GM23338 (cell line): ENCODE results near the gene RLF. TPM values are rescaled to one million over a fixed set of nuclear protein-coding genes. Genes with fewer than 3 reads are reported as not detected.
A peak's percentile ranks its signal among the peaks of the same experiment; 100 is the strongest.

Source experiments
- ATAC-seq: fragments of 200-7000 bp; cut with Tn5 transposase; 3 replicates; pipeline ENCODE4 v1.9.1; 2020
- DNase-seq: peaks from one replicate; pipeline ENCODE4 v3.0.0-alpha.2; 2015; ENCODE audit warnings: low spot score
- H2AFZ ChIP-seq: fragments of 200-600 bp; sonication (generic); 2 replicates; pipeline ENCODE4 v1.8.0; 2016; ENCODE audit warnings: antibody characterized with exemption, mild to moderate bottlenecking, moderate library complexity
- H3F3A ChIP-seq: fragments of 200-600 bp; sonication (generic); replicated peaks from 2 replicates; pipeline ENCODE4 v1.8.0; 2017; ENCODE audit warnings: antibody characterized with exemption, mixed run types, low read depth
- H3K27ac ChIP-seq: fragments of 200-600 bp; sonication (generic); 2 replicates; pipeline ENCODE4 v1.6.1; 2016; ENCODE audit warnings: low read depth
- H3K27me3 ChIP-seq: fragments of 200-600 bp; sonication (generic); 2 replicates; pipeline ENCODE4 v1.8.0; 2016; ENCODE audit warnings: mild to moderate bottlenecking, mixed run types, moderate library complexity; ENCODE audit not compliant: insufficient read depth
- H3K36me3 ChIP-seq: fragments of 200-600 bp; sonication (generic); 2 replicates; pipeline ENCODE4 v1.8.0; 2016; ENCODE audit warnings: mild to moderate bottlenecking; ENCODE audit not compliant: insufficient read depth
- H3K4me1 ChIP-seq: fragments of 200-600 bp; sonication (generic); 2 replicates; pipeline ENCODE4 v1.8.0; 2016; ENCODE audit warnings: mild to moderate bottlenecking, moderate library complexity; ENCODE audit not compliant: insufficient read depth
- H3K4me2 ChIP-seq: fragments of 200-600 bp; sonication (generic); 2 replicates; pipeline ENCODE4 v1.7.1; 2017; ENCODE audit warnings: mixed run types
- H3K4me3 ChIP-seq: fragments of 200-600 bp; sonication (generic); 2 replicates; pipeline ENCODE4 v1.6.1; 2016; ENCODE audit warnings: mixed run types
- H3K79me2 ChIP-seq: fragments of 200-600 bp; sonication (generic); replicated peaks from 2 replicates; pipeline ENCODE4 v1.8.0; 2017; ENCODE audit warnings: mild to moderate bottlenecking; ENCODE audit not compliant: insufficient read depth
- H3K9me2 ChIP-seq: fragments of 200-600 bp; sonication (generic); 2 replicates; pipeline ENCODE4 v1.8.0; 2017; ENCODE audit not compliant: insufficient read depth
- H4K20me1 ChIP-seq: fragments of 200-600 bp; sonication (generic); replicated peaks from 2 replicates; pipeline ENCODE4 v1.8.0; 2017; ENCODE audit warnings: mild to moderate bottlenecking; ENCODE audit not compliant: insufficient read depth
- H3K27ac Mint-ChIP-seq: 2 replicates; pipeline ENCODE4 v1.8.0; 2020; ENCODE audit warnings: inconsistent platforms, mild to moderate bottlenecking, moderate library complexity, mixed read lengths
- H3K27me3 Mint-ChIP-seq: 3 replicates; pipeline ENCODE4 v1.8.0; 2022; ENCODE audit warnings: low read depth, mild to moderate bottlenecking, moderate library complexity, mixed read lengths, inconsistent platforms; ENCODE audit not compliant: insufficient read depth, poor library complexity
- H3K36me3 Mint-ChIP-seq: 3 replicates; pipeline ENCODE4 v1.8.0; 2021; ENCODE audit warnings: low read depth, mild to moderate bottlenecking, inconsistent platforms, moderate library complexity, mixed read lengths
- H3K4me1 Mint-ChIP-seq: 3 replicates; pipeline ENCODE4 v1.8.0; 2020; ENCODE audit warnings: mild to moderate bottlenecking, inconsistent platforms, mixed read lengths
- H3K4me3 Mint-ChIP-seq: 3 replicates; pipeline ENCODE4 v1.8.0; 2021; ENCODE audit warnings: moderate library complexity, mild to moderate bottlenecking, inconsistent platforms, mixed read lengths
- H3K9me3 Mint-ChIP-seq: 3 replicates; pipeline ENCODE4 v1.8.0; 2020; ENCODE audit warnings: moderate library complexity, mild to moderate bottlenecking, inconsistent platforms, mixed read lengths
- CREB1 ChIP-seq: fragments of 250-450 bp; sonication (Bioruptor Pico); IDR thresholded peaks from 2 replicates; pipeline ENCODE4 v1.5.0; 2020; ENCODE audit warnings: low read depth, mild to moderate bottlenecking, moderate library complexity
- EZH2 ChIP-seq: fragments of 200-600 bp; sonication (generic); IDR thresholded peaks from one replicate; pipeline ENCODE4 v1.8.0; 2017; ENCODE audit warnings: antibody characterized with exemption, mild to moderate bottlenecking, low read depth; ENCODE audit not compliant: unreplicated experiment
- NANOG ChIP-seq: IDR thresholded peaks from 2 replicates; pipeline ENCODE4 v1.6.1; 2016; ENCODE audit warnings: antibody characterized with exemption, borderline replicate concordance
- POLR2AphosphoS5 ChIP-seq: IDR thresholded peaks from 2 replicates; pipeline ENCODE4 v1.6.1; 2016; ENCODE audit warnings: antibody characterized with exemption, low read depth
- ZNF331 ChIP-seq: fragments of 250-450 bp; sonication (Bioruptor Pico); IDR thresholded peaks from 2 replicates; pipeline ENCODE4 v1.5.0; 2020; ENCODE audit warnings: low read depth, mild to moderate bottlenecking, moderate library complexity
- polyA plus RNA-seq: library from polyadenylated mRNA; unstranded; fragments of >200 nt; fragmentation: Nextera tagmentation; extraction: Ambion mirVana; gene quantifications from 2 replicates; pipeline ENCODE4 v1.2.1, GENCODE V29; 2016
- total RNA-seq: library from RNA; depleted of rRNA; stranded (reverse); fragments of >200 nt; shearing (Covaris generic); gene quantifications from 2 replicates; pipeline ENCODE4 v1.2.3, GENCODE V29; 2014
- TF ChIP-seq, protein P1 (sequence below): fragments of 250-450 bp; sonication (Bioruptor Pico); IDR thresholded peaks from 2 replicates; pipeline ENCODE4 v1.5.0; 2020; ENCODE audit warnings: mild to moderate bottlenecking, moderate library complexity

Gene RLF
- total and polyA plus RNA-seq, 2 experiments from 2014 or later = 6.6 to 21.1 TPM

DNA sequence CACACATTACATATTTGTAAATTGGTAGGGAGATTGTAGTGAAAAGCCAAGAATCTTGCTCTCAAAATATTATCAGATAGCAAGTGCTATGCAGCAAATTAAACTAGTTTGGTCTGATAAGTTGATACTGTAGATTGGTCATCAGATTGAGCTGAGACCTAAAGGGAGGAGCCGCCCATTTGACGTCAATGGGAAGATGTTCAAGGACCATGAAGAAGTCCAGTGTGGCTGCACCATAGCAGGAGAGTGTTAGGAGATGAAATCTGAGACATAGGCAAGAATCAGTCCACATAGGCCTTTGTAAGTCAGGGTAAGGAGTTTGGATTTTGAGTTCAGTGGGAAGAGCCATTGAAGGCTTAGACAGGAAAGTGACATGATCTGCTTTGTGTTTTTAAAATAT, 113.1 kb downstream of the RLF start (continued):
- TF ChIP-seq, protein P1, sequence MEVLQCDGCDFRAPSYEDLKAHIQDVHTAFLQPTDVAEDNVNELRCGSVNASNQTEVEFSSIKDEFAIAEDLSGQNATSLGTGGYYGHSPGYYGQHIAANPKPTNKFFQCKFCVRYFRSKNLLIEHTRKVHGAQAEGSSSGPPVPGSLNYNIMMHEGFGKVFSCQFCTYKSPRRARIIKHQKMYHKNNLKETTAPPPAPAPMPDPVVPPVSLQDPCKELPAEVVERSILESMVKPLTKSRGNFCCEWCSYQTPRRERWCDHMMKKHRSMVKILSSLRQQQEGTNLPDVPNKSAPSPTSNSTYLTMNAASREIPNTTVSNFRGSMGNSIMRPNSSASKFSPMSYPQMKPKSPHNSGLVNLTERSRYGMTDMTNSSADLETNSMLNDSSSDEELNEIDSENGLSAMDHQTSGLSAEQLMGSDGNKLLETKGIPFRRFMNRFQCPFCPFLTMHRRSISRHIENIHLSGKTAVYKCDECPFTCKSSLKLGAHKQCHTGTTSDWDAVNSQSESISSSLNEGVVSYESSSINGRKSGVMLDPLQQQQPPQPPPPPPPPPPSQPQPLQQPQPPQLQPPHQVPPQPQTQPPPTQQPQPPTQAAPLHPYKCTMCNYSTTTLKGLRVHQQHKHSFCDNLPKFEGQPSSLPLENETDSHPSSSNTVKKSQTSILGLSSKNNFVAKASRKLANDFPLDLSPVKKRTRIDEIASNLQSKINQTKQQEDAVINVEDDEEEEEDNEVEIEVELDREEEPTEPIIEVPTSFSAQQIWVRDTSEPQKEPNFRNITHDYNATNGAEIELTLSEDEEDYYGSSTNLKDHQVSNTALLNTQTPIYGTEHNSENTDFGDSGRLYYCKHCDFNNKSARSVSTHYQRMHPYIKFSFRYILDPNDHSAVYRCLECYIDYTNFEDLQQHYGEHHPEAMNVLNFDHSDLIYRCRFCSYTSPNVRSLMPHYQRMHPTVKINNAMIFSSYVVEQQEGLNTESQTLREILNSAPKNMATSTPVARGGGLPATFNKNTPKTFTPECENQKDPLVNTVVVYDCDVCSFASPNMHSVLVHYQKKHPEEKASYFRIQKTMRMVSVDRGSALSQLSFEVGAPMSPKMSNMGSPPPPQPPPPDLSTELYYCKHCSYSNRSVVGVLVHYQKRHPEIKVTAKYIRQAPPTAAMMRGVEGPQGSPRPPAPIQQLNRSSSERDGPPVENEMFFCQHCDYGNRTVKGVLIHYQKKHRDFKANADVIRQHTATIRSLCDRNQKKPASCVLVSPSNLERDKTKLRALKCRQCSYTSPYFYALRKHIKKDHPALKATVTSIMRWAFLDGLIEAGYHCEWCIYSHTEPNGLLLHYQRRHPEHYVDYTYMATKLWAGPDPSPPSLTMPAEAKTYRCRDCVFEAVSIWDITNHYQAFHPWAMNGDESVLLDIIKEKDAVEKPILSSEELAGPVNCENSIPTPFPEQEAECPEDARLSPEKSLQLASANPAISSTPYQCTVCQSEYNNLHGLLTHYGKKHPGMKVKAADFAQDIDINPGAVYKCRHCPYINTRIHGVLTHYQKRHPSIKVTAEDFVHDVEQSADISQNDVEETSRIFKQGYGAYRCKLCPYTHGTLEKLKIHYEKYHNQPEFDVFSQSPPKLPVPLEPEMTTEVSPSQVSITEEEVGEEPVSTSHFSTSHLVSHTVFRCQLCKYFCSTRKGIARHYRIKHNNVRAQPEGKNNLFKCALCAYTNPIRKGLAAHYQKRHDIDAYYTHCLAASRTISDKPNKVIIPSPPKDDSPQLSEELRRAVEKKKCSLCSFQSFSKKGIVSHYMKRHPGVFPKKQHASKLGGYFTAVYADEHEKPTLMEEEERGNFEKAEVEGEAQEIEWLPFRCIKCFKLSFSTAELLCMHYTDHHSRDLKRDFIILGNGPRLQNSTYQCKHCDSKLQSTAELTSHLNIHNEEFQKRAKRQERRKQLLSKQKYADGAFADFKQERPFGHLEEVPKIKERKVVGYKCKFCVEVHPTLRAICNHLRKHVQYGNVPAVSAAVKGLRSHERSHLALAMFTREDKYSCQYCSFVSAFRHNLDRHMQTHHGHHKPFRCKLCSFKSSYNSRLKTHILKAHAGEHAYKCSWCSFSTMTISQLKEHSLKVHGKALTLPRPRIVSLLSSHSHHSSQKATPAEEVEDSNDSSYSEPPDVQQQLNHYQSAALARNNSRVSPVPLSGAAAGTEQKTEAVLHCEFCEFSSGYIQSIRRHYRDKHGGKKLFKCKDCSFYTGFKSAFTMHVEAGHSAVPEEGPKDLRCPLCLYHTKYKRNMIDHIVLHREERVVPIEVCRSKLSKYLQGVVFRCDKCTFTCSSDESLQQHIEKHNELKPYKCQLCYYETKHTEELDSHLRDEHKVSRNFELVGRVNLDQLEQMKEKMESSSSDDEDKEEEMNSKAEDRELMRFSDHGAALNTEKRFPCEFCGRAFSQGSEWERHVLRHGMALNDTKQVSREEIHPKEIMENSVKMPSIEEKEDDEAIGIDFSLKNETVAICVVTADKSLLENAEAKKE (CRISPR knock-in tag) = no peak

DNA sequence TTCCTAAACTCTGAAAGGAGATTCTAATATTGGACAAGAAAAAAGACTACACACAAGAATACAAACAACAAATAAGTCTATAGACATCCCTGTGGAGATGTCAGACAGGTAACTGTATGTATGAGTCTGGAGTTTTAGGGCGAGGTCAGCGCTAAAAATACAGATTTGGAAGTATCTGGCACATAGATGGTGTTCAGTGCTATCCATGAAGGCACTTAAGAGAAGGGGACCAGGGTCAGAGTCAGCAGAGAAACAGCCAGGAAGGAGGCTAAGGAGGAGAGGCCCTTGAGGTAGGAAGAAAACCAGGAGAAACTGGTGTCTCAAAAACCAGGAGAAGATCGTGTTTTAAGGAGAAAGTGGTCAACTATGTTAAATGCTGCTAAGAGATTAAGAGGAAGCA, 114.9 kb downstream of the RLF start:
- TF ChIP-seq NANOG = no peak
- no peak for TF ChIP-seq CREB1 (CRISPR knock-in tag)
- no peak for TF ChIP-seq EZH2
- no peak for TF ChIP-seq ZNF331 (CRISPR knock-in tag)
- TF ChIP-seq, protein P1 (CRISPR knock-in tag) = no peak
- no peak for TF ChIP-seq POLR2AphosphoS5
- H3K79me2 ChIP-seq = 0 out of 2 replicates have a peak, but pooled peaks cover 11% of the 10 kb centered on the region
- H3K27me3 ChIP-seq = no peaks in the 10 kb centered on the region
- Mint-ChIP-seq H3K4me3 (no peak overlapping the region), H3K36me3 (peaks cover 32% of the 10 kb centered on the region), H3K4me1 (peaks cover 5% of the 10 kb centered on the region; the same call in 2 of the 3 replicates), H3K27ac (peak overlapping the region; percentile 91), H3K27me3 (peaks cover 3% of the 10 kb centered on the region), H3K9me3 (no peaks in the 10 kb centered on the region)
- no peak overlapping the region for H3K4me3 ChIP-seq
- ATAC-seq (no peak), DNase-seq (no peak)
- no peaks in the 10 kb centered on the region for H3K4me1 ChIP-seq
- peak overlapping the region; percentile 11; the same call in 1 of the 2 replicates for H3K27ac ChIP-seq
- peaks cover 18% of the 10 kb centered on the region; the same call in 1 of the 2 replicates for H3K36me3 ChIP-seq
- peaks cover 20% of the 10 kb centered on the region for H4K20me1 ChIP-seq
- no peak overlapping the region for H2AFZ ChIP-seq
- H3K4me2 ChIP-seq = no peak overlapping the region
- no peaks in the 10 kb centered on the region for H3K9me2 ChIP-seq
- H3F3A ChIP-seq = no peaks in the 10 kb centered on the region; the same call in 1 of the 2 replicates
